Uterus (tissue), 4 donors: ENCODE results near the gene KCNAB2. TPM values are rescaled to one million over a fixed set of nuclear protein-coding genes. Genes with fewer than 3 reads are reported as not detected.

Experiments
- DNase-seq, 2 donors: peaks; one replicate each; pipeline ENCODE4 v3.0.0-alpha.2; 2019 to 2020
- H3K27ac ChIP-seq, 2 donors: fragments of 200-600 bp; sonication (generic); 1 replicate in 1 of 2; 2 replicates in 1 of 2; pipeline ENCODE4 v1.5.1; 2016 to 2018
- H3K27me3 ChIP-seq, 2 donors: fragments of 200-600 bp; sonication (generic); one replicate each; pipeline ENCODE4 v1.5.1; 2018 to 2019; ENCODE audit warnings: control low read depth in 1 of 2
- H3K36me3 ChIP-seq, 2 donors: fragments of 200-600 bp; sonication (generic); one replicate each; pipeline ENCODE4 v1.5.1; 2019; ENCODE audit warnings: control low read depth in 1 of 2
- H3K4me1 ChIP-seq, 2 donors: fragments of 200-600 bp; sonication (generic); one replicate each; pipeline ENCODE4 v1.5.1; 2018 to 2019; ENCODE audit warnings: control low read depth in 1 of 2
- H3K4me3 ChIP-seq, 2 donors: fragments of 200-600 bp; sonication (generic); 1 replicate in 1 of 2; 2 replicates in 1 of 2; pipeline ENCODE4 v1.5.1; 2018 to 2019; ENCODE audit warnings: mild to moderate bottlenecking in 1 of 2
- H3K9me3 ChIP-seq, 2 donors: fragments of 200-600 bp; sonication (generic); one replicate each; pipeline ENCODE4 v1.5.1; 2019; ENCODE audit warnings: control low read depth in 1 of 2
- POLR2A ChIP-seq, 2 donors: fragments of 450-650 bp; IDR thresholded peaks; one replicate each; pipeline ENCODE4 v1.6.1; 2016; ENCODE audit warnings: antibody characterized with exemption in 2 of 2, mild to moderate bottlenecking in 1 of 2, moderate library complexity in 1 of 2
- intact Hi-C: fragments of 100-400 bp; cut with DNase I; formaldehyde crosslinking; loops from one replicate; pipeline ENCODE4 v1.15.1; 2023; ENCODE audit warnings: low total_unique reads
- total RNA-seq, 4 donors: library from RNA; depleted of rRNA in 3 of 4; stranded (reverse); fragments of >200 nt in 3 of 4; gene quantifications; one replicate each; pipeline versions ENCODE4 v1.1.0 to v1.2.4, GENCODE V29; 2014 to 2023
- TF ChIP-seq, protein P1 (sequence below), 4 experiments: fragments of 200-600 bp in 2 of 4; fragments of 450-650 bp in 2 of 4; sonication (generic) in 2 of 4; IDR thresholded peaks; one replicate each; pipeline ENCODE4 v1.5.1; 2016 to 2019; ENCODE audit warnings: antibody characterized with exemption in 4 of 4, mild to moderate bottlenecking in 2 of 4, moderate library complexity in 1 of 4
- donor health status: DM: yes; HTN: yes; CAD: no.

KCNAB2 gene
- total RNA-seq, 4 donors from 2014 or later, result 1.5 to 21.2 (median 12.9) TPM

DNA sequence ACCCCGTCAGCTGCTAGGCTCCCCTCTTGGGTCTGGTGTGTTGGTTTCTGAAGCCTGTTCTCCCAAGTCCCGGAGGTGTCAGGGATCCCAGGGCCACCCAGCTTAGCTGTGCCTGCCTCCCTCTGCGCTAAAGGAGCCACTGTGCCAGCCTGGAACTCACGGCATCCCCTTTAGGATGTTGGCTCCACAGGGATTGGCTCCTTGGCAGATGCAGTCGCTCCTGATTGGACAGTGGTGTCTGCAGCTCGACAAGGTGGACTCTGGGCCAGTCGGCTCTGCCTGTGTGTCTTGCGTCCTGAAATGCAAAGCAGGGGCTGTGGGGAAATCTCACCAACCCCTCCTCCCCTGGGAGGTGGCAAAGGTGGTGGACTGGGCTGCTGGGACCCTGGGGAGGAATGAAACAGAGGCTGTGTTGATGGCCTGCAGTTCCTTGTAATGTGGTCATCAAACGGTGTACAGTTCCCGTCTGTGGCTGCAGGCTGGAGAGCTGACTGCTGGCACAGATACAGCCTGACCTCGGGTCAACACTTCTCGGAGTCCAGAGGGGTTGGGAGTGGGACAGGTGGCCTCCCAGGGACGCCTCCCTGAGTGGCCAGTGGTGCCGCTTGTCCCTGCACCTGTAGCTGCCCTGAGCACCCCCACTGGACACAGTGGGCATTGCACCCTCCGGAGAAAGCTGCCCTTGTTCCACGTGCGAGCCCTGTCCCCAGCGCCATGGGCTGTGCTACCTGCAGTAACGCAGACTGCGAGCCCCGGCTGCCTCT lies 11.5 kb upstream of the KCNAB2 start:
- no peaks in the 10 kb centered on the region for H3K9me3 ChIP-seq
- TF ChIP-seq, protein P1, sequence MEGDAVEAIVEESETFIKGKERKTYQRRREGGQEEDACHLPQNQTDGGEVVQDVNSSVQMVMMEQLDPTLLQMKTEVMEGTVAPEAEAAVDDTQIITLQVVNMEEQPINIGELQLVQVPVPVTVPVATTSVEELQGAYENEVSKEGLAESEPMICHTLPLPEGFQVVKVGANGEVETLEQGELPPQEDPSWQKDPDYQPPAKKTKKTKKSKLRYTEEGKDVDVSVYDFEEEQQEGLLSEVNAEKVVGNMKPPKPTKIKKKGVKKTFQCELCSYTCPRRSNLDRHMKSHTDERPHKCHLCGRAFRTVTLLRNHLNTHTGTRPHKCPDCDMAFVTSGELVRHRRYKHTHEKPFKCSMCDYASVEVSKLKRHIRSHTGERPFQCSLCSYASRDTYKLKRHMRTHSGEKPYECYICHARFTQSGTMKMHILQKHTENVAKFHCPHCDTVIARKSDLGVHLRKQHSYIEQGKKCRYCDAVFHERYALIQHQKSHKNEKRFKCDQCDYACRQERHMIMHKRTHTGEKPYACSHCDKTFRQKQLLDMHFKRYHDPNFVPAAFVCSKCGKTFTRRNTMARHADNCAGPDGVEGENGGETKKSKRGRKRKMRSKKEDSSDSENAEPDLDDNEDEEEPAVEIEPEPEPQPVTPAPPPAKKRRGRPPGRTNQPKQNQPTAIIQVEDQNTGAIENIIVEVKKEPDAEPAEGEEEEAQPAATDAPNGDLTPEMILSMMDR (IDR thresholded peaks at IDR 0.05), result peak; percentile 10 to 38 (median 33)
- TF ChIP-seq POLR2A (IDR thresholded peaks at IDR 0.05), result no peak
- H3K27ac ChIP-seq, result no peak overlapping the region
- no peaks in the 10 kb centered on the region for H3K4me1 ChIP-seq
- intact Hi-C loops, result no loop called here
- no peak overlapping the region for H3K4me3 ChIP-seq
- no peaks in the 10 kb centered on the region for H3K27me3 ChIP-seq
- no peak for DNase-seq
- H3K36me3 ChIP-seq, result no peaks in the 10 kb centered on the region

DNA sequence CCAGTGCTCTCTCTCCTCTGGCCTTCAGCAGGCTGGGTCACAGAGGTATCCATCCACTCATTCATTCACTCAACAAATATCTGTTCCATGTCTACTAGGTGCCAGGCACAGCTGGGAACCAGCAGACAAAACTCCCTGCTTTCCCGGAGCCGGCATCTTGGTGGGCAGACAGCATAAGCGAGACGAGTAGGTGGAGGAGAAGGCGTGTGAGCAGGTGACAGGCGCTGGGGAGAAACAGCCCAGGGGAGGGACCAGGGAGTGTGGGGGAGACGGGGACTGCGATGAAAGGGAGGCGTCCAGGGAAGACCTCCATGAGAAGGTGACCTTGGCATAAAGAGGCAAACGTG lies 11.0 kb upstream of the KCNAB2 start:
- Histone ChIP-seq H3K36me3 (no peaks in the 10 kb centered on the region), H3K9me3 (no peaks in the 10 kb centered on the region), H3K4me3 (no peak overlapping the region), H3K4me1 (no peaks in the 10 kb centered on the region), H3K27me3 (no peaks in the 10 kb centered on the region), H3K27ac (no peak overlapping the region)
- TF ChIP-seq, protein P1 (IDR thresholded peaks at IDR 0.05), result no peak
- TF ChIP-seq POLR2A (IDR thresholded peaks at IDR 0.05), result no peak
- intact Hi-C loops, result no loop called here
- DNase-seq, result no peak

DNA sequence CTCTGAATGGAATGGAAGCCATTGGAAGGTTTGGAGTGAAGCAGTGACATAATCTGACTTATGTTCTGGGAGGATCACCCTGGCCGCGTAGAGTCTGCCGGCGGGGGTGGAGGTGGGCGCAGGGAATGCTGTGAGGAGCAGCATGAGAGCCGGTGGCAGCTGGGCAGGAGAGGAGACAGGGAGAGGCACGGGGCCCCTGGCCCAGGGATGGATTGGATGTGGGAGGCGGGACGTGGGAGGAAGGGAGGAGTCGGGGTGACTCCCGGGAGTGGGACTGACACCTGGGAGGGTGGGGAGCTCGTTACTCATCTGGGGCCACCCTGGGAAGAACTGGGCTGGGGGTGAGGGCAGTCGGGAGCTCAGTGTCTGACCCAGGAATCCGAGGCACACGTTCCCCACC lies 10.4 kb upstream of the KCNAB2 start:
- H3K27me3 ChIP-seq, result no peaks in the 10 kb centered on the region
- H3K9me3 ChIP-seq, result no peaks in the 10 kb centered on the region
- H3K4me3 ChIP-seq, result no peak overlapping the region
- no peak for DNase-seq
- no peak overlapping the region for H3K27ac ChIP-seq
- intact Hi-C loops, result no loop called here
- no peak for TF ChIP-seq POLR2A (IDR thresholded peaks at IDR 0.05)
- TF ChIP-seq, protein P1 (IDR thresholded peaks at IDR 0.05), result no peak
- H3K36me3 ChIP-seq, result no peaks in the 10 kb centered on the region
- no peaks in the 10 kb centered on the region for H3K4me1 ChIP-seq

DNA sequence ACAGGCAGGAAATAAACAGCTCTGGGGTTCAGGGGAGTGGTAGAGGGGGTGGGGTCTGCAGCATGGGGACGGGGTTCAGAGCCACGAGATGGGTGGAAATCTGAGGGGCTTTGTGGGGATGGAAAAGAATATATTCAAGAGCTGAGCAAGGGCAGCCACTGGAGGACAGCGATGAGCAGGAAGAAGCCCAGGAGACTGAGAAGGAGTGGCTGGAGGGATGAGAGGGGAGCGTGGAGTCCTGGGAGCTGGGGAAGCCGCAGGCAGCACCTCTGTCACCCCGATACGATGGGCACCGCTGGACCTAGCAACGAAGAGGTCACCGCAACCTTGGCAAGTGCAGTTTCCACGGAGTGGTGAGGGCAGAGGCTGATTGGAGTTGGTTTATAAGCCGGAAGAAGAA lies 10.0 kb upstream of the KCNAB2 start:
- intact Hi-C loops, result no loop called here
- no peaks in the 10 kb centered on the region for H3K9me3 ChIP-seq
- TF ChIP-seq, protein P1 (IDR thresholded peaks at IDR 0.05), result no peak
- no peak for TF ChIP-seq POLR2A (IDR thresholded peaks at IDR 0.05)

DNA sequence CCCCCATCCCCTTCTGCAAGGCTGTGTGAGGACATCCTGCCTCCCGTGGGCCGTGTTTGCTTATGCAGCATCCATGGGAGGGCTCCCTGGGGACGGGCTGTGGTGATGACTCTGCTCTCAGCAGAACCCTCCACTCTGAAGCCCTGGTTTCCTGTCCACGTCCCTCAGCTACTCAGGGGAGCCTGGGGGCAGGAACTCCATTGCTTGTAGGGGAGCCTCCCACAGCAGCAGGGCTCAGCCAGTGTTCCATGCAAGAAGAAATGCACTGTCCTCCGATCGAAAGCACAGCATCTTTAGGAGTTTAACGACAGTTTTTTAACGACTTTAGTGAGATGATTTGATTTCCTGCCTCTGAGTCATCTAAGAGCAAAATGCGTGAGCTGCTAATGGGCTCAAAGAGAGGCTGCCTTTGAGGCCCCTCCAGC lies 8.3 kb upstream of the KCNAB2 start:
- H3K4me3 ChIP-seq, result no peak overlapping the region
- intact Hi-C loops, result no loop called here
- TF ChIP-seq POLR2A (IDR thresholded peaks at IDR 0.05), result no peak
- TF ChIP-seq, protein P1 (IDR thresholded peaks at IDR 0.05), result no peak
- no peaks in the 10 kb centered on the region for H3K27me3 ChIP-seq
- no peaks in the 10 kb centered on the region for H3K36me3 ChIP-seq
- DNase-seq, result no peak
- H3K9me3 ChIP-seq, result no peaks in the 10 kb centered on the region
- H3K4me1 ChIP-seq, result no peaks in the 10 kb centered on the region
- H3K27ac ChIP-seq, result no peak overlapping the region

More for the DNA sequence above, 10.0 kb upstream of the KCNAB2 start:
- Histone ChIP-seq H3K4me1 (no peaks in the 10 kb centered on the region), H3K4me3 (no peak overlapping the region), H3K27me3 (no peaks in the 10 kb centered on the region), H3K27ac (no peak overlapping the region), H3K36me3 (no peaks in the 10 kb centered on the region)
- DNase-seq, result no peak
